ENCODE results near the gene STRBP. TPM values are rescaled to one million over a fixed set of nuclear protein-coding genes. Genes with fewer than 3 reads are reported as not detected.

STRBP gene
- total RNA-seq (2021; ENCODE audit: unreplicated experiment) (40.3 TPM), Bru-seq, nascent RNA (percentile 80 among the genes with signal in this experiment), BruChase-seq, experiment 1, labeled RNA remaining after a 2-hour chase (percentile 81 among the genes with signal in this experiment), BruChase-seq, experiment 2, labeled RNA remaining after a 6-hour chase (percentile 77 among the genes with signal in this experiment)
- polyA plus RNA-seq (2012; ENCODE audit: insufficient read length) = 18.7 TPM
- long read RNA-seq, full-length matches to known transcripts = 12 of 96 reads
- long read RNA-seq, partial matches to known transcripts = 5 of 96 reads
- long read RNA-seq, other reads (novel, unspliced or antisense) = 79 of 96 reads

DNA sequence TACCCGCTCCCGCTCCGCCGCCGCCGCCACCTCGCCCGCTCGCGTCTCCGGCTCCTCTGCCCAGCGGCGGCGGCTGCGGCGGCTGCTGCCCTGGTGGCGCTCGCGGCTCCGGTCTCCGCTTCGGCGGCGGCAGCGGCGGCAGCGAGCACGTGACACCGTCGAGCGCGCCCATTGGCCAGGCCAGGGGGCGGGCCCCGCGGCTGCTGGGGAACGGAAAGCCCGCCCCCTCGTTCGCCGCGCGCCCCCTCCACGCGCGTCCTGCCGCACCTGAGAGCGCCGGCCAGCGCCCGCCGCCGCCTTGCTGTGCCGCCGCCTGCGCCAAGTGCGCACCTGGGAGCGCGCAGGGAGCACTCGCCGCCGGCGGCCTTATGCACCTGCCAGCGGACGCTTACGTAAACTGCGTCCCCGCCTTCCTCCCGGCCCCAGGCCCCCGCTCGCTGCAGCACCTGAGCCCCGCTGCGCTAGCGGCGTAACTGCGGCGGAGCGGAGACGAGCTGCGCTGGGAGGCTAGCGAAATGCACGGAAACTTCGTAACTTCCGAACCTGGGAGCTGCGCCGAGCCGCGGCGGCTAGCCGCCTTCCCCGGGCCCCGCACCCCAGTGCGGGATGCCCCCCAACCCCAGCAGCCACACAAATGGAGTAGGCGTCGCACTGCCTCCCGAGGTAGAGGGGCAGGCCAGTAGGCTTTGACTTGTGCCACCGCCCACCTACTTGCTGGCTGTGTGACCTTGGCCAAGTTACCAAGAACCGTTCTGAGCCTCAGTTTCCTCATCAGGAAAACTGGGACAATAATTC lies at the start of gene STRBP:
STRBP (minus strand) TSS at position 122 of the 795 bp plus-strand sequence. CDS start 84,452 bp downstream, outside the sequence.
- ChIA-PET POLR2A (no interaction called here), CTCF (interaction anchor here (0.7 to 1.0 kb wide), 2 partner anchors 29 to 167 kb away, joined by 3 to 10 read pairs; no protein-coding TSS in a partner anchor)
- H3K36me3 ChIP-seq (ENCODE audit: control insufficient read depth, insufficient read depth, low read length) = no peaks in the 10 kb centered on the region; the same call in 1 of the 2 replicates
- BruUV-seq (replicated peaks) = no TSS peak
- ATAC-seq = peak; percentile 98
- TF ChIP-seq, protein P1, sequence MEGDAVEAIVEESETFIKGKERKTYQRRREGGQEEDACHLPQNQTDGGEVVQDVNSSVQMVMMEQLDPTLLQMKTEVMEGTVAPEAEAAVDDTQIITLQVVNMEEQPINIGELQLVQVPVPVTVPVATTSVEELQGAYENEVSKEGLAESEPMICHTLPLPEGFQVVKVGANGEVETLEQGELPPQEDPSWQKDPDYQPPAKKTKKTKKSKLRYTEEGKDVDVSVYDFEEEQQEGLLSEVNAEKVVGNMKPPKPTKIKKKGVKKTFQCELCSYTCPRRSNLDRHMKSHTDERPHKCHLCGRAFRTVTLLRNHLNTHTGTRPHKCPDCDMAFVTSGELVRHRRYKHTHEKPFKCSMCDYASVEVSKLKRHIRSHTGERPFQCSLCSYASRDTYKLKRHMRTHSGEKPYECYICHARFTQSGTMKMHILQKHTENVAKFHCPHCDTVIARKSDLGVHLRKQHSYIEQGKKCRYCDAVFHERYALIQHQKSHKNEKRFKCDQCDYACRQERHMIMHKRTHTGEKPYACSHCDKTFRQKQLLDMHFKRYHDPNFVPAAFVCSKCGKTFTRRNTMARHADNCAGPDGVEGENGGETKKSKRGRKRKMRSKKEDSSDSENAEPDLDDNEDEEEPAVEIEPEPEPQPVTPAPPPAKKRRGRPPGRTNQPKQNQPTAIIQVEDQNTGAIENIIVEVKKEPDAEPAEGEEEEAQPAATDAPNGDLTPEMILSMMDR (IDR thresholded peaks at IDR 0.05) = peak; percentile 27; the same call in 1 of the 2 replicates
- TF ChIP-seq SIN3A (IDR thresholded peaks at IDR 0.05; ENCODE audit: borderline replicate concordance, insufficient read depth, low read depth, low read length) (0 out of 2 replicates have a peak, but pooled peaks have one; percentile 63), POLR2AphosphoS5 (IDR thresholded peaks at IDR 0.05; ENCODE audit: low read depth, low read length) (0 out of 2 replicates have a peak, but pooled peaks have one; percentile 21), TCF7L2 (IDR thresholded peaks at IDR 0.05; ENCODE audit: low read depth, low read length) (0 out of 2 replicates have a peak, but pooled peaks have one; percentile 10)
- TF ChIP-seq, protein P2, sequence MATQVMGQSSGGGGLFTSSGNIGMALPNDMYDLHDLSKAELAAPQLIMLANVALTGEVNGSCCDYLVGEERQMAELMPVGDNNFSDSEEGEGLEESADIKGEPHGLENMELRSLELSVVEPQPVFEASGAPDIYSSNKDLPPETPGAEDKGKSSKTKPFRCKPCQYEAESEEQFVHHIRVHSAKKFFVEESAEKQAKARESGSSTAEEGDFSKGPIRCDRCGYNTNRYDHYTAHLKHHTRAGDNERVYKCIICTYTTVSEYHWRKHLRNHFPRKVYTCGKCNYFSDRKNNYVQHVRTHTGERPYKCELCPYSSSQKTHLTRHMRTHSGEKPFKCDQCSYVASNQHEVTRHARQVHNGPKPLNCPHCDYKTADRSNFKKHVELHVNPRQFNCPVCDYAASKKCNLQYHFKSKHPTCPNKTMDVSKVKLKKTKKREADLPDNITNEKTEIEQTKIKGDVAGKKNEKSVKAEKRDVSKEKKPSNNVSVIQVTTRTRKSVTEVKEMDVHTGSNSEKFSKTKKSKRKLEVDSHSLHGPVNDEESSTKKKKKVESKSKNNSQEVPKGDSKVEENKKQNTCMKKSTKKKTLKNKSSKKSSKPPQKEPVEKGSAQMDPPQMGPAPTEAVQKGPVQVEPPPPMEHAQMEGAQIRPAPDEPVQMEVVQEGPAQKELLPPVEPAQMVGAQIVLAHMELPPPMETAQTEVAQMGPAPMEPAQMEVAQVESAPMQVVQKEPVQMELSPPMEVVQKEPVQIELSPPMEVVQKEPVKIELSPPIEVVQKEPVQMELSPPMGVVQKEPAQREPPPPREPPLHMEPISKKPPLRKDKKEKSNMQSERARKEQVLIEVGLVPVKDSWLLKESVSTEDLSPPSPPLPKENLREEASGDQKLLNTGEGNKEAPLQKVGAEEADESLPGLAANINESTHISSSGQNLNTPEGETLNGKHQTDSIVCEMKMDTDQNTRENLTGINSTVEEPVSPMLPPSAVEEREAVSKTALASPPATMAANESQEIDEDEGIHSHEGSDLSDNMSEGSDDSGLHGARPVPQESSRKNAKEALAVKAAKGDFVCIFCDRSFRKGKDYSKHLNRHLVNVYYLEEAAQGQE (IDR thresholded peaks at IDR 0.05; ENCODE audit: insufficient read depth in 1 of 2, low read depth in 2 of 2, low read length in 1 of 2) = no peak
- peak; percentile 41 for DNase-seq (ENCODE audit: low read depth, low spot score)
- intact Hi-C loops (cut with micrococcal nuclease; ENCODE audit: unreplicated experiment) (no loop called here), in situ Hi-C loops (cut with HindIII; ENCODE audit: low pct_unique_long_range_greater_than_20kb, low sequenced_read_pairs) (no loop called here)
- H3K9me3 ChIP-seq (ENCODE audit: control insufficient read depth, insufficient read depth, low read depth, low read length) = no peaks in the 10 kb centered on the region
- peak within 1 kb of the TSS; percentile 63 for H3K27ac ChIP-seq (ENCODE audit: low read length)
- 0 out of 2 replicates have a peak, but pooled peaks cover 3% of the 10 kb centered on the region for H3K4me1 ChIP-seq (ENCODE audit: control insufficient read depth, insufficient read depth, low read length)
- H3K4me3 ChIP-seq (ENCODE audit: low read depth in 2 of 2, low read length in 2 of 2) = peak within 1 kb of the TSS; percentile 63 to 70
- H3K27me3 ChIP-seq (ENCODE audit: control insufficient read depth, insufficient read depth, low read length) = no peaks in the 10 kb centered on the region

DNA sequence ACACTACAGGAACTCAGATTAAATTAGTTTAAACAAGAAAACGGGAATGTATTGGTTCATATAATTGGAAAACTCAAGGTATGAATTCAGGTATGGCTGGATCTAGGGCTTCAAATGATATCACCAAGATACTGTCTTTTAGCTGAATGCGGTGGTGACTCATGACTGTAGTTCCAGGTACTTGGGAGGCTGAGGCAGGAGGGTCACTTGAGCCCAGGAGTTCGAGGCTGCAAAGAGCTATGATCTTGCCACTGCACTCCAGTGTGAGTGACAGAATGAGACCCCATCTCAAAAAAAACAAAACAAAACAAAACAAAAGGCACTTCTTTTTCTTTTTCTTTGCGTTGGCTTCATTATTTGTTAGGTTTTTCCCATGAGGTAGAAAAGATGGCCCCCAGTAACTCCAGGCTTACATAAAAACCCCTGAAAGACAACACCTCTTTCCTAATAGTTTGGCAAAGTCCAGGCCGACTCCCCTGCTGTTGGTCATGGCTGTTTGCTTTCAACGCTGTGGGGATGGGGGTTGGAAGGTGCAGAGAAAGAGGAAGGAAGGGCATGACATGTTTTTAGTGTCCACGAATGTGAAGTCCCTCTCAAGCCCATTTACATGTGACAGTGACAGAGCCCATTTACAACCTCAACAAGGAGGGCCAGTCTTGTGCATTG lies 47.8 kb upstream of the STRBP start:
- TF ChIP-seq TCF7L2 (IDR thresholded peaks at IDR 0.05; ENCODE audit: low read depth, low read length) = no peak
- in situ Hi-C loops (cut with HindIII; ENCODE audit: low pct_unique_long_range_greater_than_20kb, low sequenced_read_pairs) (no loop called here), intact Hi-C loops (cut with micrococcal nuclease; ENCODE audit: unreplicated experiment) (no loop called here)
- ChIA-PET POLR2A (no interaction called here), CTCF (no interaction called here)
- no peak overlapping the region for H3K27ac ChIP-seq (ENCODE audit: low read length)
- no peaks in the 10 kb centered on the region for H3K36me3 ChIP-seq (ENCODE audit: control insufficient read depth, insufficient read depth, low read length)
- ATAC-seq (no peak), DNase-seq (ENCODE audit: low read depth, low spot score) (no peak)
- no TSS peak for BruUV-seq (replicated peaks)
- H3K9me3 ChIP-seq (ENCODE audit: control insufficient read depth, insufficient read depth, low read depth, low read length) = no peaks in the 10 kb centered on the region
- H3K4me1 ChIP-seq (ENCODE audit: control insufficient read depth, insufficient read depth, low read length) = no peaks in the 10 kb centered on the region
- no peak overlapping the region for H3K4me3 ChIP-seq (ENCODE audit: low read depth in 2 of 2, low read length in 2 of 2)
- no peaks in the 10 kb centered on the region for H3K27me3 ChIP-seq (ENCODE audit: control insufficient read depth, insufficient read depth, low read length)

Measured in Panc1 (cell line).